Measurements from ENCODE around the gene PPP1R8.
A peak's percentile ranks its signal among the peaks of the same experiment; 100 is the strongest.
"Not testable (repeated sequence)": the region's sequence is repeated elsewhere in the genome, so short reads cannot be mapped to it uniquely, and the experiment has no call there.

The PPP1R8 gene

DNA sequence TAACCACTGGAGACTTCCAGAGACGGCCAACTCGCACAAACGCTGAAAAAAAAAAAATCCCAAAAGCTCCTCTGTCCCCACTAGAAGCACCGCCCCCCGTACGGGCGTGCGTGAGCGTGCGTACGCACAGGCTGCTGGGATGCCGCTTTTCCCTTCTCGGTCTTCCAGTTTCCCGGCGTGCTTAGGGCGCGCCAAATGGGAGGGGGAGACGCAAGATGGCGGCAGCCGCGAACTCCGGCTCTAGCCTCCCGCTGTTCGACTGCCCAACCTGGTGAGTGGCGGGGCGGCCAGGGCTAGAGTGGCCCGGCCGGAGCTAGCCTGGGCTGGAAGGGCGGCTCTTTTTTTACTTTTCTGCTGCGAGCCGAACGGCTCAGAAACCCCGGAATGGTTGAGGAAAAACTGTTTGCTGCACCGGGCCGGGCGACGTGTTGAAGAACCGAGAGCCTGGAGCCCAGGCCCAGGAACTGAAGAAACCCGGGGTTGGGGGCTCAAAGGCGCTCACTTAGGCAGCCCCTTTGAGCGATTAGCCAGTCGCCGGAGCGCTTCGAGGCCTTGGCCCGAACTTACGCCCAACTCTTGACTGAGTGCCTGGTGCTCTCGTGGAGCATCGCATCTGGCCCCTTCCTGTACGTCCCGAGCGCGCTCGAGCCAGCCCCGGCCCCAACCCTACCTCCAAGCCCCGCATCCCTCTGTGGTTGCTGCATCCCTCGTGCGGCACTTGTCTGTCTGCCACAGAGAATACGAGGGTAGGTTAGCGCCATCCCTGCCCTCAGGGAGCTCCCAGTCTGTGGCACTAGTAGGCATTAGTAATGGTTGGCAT lies at the start of gene PPP1R8:
Gene PPP1R8 (plus strand): TSS at position 162 of the 820 bp plus-strand sequence. CDS start 54 bp downstream, at position 216.
- DNase-seq (ENCODE audit: low read depth), result peak; percentile 82

- no peak for DNase-seq (ENCODE audit: low read depth)
Measured at GRCh38 chr1:27782950-27783349, 47.6 kb upstream of the PPP1R8 start.

- no peak for DNase-seq (ENCODE audit: low read depth)
Measured at GRCh38 chr1:27784700-27785099, 45.9 kb upstream of the PPP1R8 start.

DNA sequence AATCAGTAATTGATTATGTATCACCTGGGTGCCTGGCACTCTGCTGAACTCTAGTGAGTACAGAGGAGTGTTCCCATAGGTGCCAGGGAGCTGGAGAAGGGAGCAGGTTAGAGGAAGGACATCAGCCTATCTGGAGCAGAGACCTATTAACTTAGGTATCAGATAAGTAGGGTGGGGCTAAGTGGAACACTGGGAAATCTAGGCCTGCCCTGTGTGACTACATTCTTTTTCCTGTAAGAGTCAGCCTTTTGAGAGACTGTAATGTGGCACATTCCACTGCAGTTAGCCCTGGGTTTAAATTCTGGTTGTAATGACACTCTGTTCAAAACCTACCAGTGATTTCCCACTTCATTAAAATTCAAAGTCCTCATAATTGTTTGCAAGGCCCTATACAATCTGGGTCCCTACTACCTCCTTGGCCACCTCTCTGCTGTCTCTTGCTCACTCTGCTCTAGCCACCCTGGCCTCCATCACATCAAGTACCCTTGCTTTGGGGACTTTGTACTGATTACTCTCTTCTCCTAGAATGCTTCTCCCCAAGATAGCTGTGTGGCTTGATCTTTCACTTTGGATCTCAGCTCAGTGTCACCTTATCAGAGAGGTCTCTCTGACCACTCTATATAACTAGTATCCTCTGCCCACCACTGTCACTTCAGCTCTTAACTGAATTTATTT lies 44.7 kb upstream of the PPP1R8 start:
- DNase-seq (ENCODE audit: low read depth), result no peak

DNA sequence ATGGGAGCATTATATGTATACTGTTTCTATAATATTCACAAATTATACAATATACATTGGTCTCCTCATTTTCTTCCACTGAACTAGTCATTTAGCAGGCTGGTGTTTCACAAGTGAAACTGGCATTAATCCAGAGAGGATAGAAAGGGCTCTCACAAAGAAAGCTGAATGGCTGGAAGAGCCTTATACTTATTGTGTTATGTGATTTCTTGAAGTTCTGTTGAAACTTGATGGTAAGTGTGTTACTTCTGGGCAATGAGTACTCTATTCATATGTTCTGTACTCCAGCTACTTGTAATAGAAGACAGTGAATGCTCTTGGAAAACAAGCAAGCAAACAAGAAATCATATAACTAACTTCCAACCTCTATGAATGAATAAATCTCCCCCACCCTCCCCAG lies 42.7 kb upstream of the PPP1R8 start:
- no peak for DNase-seq (ENCODE audit: low read depth)

DNA sequence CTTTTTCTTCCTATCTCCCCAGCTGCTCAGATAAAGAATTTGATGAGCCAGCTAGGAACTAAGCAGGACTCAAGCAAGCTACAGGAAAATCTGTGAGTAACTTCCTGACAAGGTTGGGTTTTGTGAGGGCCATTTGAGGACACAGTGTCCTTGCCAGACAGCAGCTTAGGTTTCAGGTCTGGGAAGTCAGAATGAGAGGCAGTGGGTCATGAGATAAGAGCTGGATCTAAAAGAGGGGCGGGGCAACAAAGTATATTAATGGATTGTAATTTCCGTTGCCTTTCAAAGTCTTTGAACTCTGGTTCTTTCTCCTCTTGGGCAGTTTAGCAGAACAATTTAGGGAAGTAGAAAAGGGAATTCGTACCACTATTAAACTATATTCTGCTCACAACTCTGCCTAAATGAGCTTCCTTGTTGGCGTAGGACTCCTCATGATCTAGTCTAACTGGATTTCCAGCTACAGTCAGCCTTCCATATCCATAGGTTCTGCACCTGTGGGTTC lies 41.0 kb upstream of the PPP1R8 start:
- no peak for DNase-seq (ENCODE audit: low read depth)

GRCh38 chr1:27790270-27790669 lies 40.3 kb upstream of the PPP1R8 start:
- DNase-seq (ENCODE audit: low read depth), result not testable (repeated sequence)

GRCh38 chr1:27795601-27796000 lies 35.0 kb upstream of the PPP1R8 start:
- DNase-seq (ENCODE audit: low read depth), result no peak

DNA sequence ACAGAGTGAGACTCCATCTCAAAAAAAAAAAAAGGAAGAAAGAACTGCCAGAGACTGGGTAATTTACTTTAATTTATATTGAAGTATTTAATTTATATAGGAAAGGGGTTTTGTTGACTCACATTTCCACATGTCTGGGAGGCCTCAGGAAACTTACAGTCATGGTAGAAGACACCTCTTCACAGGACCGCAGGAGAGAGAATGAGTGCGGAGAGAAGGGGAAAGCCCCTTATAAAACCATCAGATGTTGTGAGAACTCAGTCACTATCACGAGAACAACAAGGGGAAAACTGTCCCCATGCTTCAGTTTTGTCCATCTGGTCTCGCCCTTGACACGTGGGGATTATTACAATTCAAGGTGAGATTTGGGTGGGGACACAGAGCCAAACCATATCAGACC lies 25.8 kb upstream of the PPP1R8 start:
- no peak for DNase-seq (ENCODE audit: low read depth)

GRCh38 chr1:27806758-27807157 lies 23.8 kb upstream of the PPP1R8 start:
- DNase-seq (ENCODE audit: low read depth), result no peak

DNA sequence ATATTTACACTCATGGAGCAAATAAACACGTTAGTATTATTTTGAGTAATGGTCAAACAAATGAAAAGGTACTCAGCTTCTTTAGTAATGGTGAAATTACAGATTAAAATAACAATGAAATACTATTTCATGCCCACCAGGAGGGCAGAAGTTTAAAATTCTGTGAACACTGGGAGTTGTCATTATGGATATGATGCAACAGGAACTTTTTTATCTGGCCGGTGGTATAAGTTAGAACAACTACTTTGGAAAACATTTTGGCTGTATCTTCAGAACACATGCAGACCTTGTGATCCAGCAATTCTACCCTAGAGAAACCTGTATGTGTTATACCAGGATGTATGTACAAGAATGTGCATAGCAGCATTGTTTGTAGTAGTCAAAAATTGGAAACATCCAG lies 23.2 kb upstream of the PPP1R8 start:
- no peak for DNase-seq (ENCODE audit: low read depth)

DNA sequence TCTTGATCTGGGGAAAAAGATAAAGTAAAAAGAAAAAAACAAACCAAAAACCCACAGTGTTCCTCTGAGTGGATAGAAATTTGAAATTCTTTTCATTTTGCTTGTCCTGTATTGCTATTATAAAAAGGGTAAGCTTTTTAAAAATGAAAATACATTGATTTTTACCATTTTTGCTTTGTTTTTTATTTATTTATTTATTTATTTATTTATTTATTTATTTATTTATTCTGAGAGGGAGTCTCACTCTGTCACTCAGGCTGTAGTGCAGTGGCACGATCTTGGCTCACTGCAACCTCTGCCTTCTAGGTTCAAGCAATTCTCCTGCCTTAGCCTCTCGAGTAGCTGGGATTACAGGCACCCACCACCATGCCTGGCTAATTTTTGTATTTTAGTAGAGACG lies 22.5 kb upstream of the PPP1R8 start:
- DNase-seq (ENCODE audit: low read depth), result not testable (repeated sequence)

DNA sequence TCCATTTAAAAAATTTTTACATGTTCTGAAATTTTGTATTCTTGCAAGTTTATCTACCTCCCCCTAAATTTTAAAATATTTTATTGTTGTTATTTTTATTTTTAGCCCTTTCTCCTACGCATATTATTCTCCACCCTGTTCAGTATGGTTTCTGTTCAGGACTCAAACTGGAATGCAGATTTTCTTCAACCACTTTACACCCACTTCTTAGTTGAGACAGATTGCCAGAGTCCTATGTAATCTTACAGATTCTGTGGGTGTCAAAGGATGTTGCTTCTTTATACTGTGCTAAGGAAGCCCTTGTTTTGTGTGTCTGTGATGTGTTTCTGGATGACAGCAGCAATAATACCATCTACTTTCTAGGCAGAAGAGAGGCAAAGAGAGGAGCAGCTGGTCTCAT lies 20.7 kb upstream of the PPP1R8 start:
- no peak for DNase-seq (ENCODE audit: low read depth)

- DNase-seq (ENCODE audit: low read depth), result no peak
Measured at GRCh38 chr1:27811741-27812500, 18.7 kb upstream of the PPP1R8 start.

DNA sequence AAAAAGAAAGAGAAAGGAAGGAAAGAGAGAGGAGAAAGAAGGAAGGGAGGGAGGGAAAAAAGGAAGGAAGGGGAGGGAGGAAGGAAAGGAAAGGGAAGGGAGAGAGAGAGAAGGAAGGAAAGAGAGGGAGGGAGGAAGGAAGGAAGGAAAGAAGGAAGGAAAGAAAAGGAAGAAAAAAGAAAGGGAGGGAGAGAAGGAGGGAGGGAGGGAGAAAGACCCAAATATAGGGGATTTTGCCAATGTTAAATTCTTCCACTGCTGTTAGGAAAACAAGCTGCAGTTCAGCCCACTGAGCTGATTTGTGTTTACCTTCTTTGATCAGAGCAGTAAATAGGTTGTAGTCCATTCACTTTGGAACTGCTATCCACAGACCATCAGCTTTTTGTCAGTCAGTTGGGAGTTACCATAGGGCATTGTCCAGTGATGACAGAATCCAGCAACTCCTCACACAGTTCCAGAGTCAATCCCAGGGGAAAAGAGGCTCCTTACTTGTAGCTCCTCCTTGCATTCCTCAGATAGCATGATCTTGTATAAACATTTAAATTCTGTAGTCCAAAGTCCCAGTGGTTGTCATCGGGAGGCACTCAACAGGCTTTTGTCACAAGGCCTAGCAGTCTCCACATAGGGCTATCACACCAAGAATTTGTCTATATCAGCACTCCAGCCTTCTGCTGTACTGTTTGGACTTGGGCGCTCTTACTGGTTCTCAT lies 13.5 kb upstream of the PPP1R8 start:
- no peak for DNase-seq (ENCODE audit: low read depth)

GRCh38 chr1:27821761-27822315 lies 8.7 kb upstream of the PPP1R8 start:
- DNase-seq (ENCODE audit: low read depth), result no peak

GRCh38 chr1:27823784-27824183 lies 6.8 kb upstream of the PPP1R8 start:
- no peak for DNase-seq (ENCODE audit: low read depth)

- DNase-seq (ENCODE audit: low read depth), result no peak
Measured at GRCh38 chr1:27824411-27824810, 6.2 kb upstream of the PPP1R8 start.

GRCh38 chr1:27829339-27829960 lies 1.1 kb upstream of the PPP1R8 start:
- not testable (repeated sequence) for DNase-seq (ENCODE audit: low read depth)

DNA sequence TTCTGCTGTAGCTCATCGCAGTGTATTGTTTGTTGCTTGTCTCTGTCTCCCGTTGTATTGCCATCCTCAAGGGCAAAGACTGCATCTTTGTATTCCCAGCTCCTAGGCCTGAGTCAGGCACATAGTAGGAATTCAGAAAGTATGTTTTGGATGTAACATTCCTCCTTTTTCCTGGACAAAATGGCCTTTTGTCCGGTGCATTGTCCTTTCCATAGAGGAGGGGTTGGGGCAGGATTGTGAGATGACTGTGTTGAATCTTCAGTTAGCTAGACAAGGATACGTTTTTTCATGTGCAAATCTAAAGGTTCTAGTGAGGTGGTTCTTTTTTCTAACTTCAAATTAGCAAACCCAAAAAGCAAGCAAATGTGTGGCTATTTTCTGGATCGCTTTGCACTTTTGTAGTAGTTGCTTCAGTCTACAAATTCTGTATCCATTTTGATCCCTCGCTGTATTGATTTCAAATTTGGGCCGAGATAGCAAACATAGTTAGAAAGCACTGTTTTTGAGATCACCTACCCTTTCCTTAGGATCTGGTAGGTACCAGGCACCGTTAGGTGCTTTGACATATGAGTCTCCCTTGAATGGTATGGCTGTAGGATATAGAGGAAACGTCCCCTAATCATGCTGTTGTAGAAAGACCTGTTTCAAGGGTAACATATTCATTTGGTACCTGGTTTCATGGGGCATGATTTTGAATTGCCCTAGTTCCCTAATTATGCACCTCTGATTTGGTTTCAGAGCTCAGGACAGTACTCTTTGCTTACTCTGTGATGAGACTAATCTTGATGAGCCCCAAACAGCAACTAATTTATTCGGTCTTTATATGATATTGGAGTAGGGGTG lies 1.2 kb downstream of the PPP1R8 start:
- DNase-seq (ENCODE audit: low read depth), result no peak
